C4-2B (cell line): ENCODE measurements around the gene FHL3.
A peak's percentile ranks its signal among the peaks of the same experiment; 100 is the strongest.
"Not testable (repeated sequence)": the region's sequence is repeated elsewhere in the genome, so short reads cannot be mapped to it uniquely, and the experiment has no call there.

Experiments used
- ZFX ChIP-seq: fragments of 450-650 bp; IDR thresholded peaks from 2 replicates; pipeline ENCODE4 v1.6.1; 2017
- TF ChIP-seq, protein P1 (sequence below): fragments of 450-650 bp; conservative IDR thresholded peaks from 2 replicates; pipeline ENCODE4 v1.5.1; 2017; ENCODE audit warnings: mild to moderate bottlenecking

GRCh38 chr1:37975083-37975482, 30.2 kb downstream of the FHL3 start:
- TF ChIP-seq, protein P1, sequence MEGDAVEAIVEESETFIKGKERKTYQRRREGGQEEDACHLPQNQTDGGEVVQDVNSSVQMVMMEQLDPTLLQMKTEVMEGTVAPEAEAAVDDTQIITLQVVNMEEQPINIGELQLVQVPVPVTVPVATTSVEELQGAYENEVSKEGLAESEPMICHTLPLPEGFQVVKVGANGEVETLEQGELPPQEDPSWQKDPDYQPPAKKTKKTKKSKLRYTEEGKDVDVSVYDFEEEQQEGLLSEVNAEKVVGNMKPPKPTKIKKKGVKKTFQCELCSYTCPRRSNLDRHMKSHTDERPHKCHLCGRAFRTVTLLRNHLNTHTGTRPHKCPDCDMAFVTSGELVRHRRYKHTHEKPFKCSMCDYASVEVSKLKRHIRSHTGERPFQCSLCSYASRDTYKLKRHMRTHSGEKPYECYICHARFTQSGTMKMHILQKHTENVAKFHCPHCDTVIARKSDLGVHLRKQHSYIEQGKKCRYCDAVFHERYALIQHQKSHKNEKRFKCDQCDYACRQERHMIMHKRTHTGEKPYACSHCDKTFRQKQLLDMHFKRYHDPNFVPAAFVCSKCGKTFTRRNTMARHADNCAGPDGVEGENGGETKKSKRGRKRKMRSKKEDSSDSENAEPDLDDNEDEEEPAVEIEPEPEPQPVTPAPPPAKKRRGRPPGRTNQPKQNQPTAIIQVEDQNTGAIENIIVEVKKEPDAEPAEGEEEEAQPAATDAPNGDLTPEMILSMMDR, result peak; percentile 83
- not testable (repeated sequence) for TF ChIP-seq ZFX
